Activated CD8-positive, alpha-beta memory T cell treated with anti-CD3 and anti-CD28 coated beads for 24 hours (primary cell): ENCODE measurements around the gene FADD.

Source experiments
- DNase-seq: peaks from one replicate; pipeline ENCODE4 v3.0.0-alpha.2; 2020

Gene FADD

DNA sequence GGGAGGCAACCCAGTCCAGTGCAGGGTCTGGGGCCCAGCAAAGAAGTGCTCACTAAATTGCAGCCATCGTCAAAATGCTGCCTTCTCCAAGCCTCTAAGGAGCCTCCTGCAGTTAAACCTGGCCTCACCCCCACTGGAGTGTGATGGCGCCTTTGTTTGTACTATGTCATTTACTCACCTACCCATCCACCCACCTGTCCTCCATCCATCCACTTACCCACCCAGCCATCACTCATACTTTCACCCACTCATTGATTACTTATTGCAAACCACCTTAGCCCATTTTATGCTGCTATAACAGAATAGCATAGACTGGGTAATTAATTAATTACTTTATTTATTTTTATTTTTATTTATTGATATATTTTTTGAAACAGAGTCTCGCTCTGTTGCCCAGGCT, 38.6 kb downstream of the FADD start:
- no peak for DNase-seq

DNA sequence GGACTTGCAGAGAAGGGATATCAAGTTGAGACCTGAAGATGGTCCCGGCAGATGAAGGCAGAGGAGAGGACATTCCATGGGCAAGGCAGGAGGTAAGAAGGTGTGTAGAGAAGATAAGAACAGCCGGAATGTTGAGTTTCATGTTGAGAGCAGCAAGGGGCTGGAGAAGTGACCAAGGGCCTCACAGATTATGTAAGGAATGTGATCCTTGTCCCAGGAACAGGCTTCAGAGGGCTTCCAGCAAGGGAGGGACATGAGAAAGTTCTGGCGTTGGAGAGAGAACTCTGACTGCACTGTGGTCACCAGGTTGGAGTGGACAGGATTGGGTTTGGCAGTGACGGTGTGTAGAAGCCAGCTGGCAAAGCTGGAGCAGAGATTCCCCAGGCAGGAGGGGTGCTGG, 39.8 kb downstream of the FADD start:
- no peak for DNase-seq

DNA sequence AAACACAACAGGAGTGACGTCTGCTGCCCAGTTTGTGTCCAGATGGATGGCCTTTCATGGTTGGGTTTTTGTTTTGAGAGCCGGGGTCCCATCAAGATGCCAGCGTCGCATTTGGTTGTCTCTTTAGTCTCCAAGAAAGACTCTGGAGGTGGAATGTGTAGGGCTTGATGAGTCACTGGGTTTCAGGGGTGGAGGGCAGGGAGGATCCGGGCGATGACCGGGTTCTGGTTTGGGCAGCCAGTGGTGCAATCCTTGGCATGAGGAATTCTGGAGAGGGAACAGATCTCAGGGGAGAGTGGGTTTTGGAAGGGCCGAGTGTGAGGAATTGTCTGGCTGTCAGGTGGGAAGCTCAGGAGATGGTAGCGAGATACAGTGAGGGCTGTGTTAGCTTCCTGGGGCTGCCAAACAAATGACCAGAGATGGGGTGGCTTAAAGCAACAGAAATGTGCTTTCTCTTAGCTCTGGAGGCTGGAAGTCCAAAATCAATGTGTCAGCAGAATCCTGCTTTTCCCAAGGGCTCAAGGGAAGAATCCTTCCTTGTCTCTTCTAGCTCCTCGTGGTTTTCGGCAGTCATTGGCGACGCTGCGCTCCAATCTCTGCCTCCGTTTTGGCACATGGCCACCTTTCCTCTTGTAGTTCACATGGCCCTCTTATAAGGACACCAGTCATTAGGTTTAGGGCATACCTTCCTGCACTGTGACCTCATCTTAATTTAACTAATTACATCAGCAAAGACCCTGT, 41.0 kb downstream of the FADD start:
- DNase-seq = no peak

DNA sequence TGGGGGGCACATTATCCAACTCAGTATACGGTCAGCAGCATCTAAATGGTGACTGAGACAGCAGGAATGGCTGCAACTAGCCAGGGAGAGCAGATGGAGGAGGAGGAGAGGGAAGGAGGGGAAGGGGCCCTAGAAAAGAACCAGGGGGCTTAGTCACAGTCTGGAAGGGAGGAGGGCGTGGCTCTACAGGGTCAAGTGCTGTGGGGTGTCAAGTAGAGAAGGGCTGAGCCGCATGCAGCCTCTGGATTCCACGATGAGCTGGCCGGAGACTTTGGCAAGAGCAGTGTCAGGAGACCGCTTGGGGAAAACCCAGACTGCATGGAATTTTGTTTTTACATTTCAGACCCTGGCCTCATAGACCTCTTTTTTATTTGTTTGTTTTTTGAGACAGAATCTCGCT, 41.6 kb downstream of the FADD start:
- no peak for DNase-seq

DNA sequence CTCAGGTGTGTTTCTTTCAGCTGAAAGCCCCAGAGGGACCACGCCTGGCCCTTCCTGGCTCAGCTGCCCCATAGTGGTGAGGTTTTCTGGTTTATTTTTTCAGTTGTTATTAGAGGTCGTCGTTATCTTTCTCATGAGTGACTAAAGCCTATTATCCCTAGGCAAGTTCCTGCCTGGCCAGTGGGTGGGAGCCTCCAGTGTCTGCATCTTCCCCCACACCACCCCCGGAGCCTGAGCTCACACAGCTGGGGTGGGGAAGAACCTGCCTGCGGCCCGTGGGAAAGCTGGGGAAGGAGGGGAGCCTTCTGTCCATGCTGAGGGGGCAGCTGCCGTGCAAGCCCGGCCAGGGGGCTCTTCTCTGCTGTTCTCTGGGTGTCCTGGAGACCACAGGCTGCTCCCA, 43.1 kb downstream of the FADD start:
- DNase-seq = no peak

DNA sequence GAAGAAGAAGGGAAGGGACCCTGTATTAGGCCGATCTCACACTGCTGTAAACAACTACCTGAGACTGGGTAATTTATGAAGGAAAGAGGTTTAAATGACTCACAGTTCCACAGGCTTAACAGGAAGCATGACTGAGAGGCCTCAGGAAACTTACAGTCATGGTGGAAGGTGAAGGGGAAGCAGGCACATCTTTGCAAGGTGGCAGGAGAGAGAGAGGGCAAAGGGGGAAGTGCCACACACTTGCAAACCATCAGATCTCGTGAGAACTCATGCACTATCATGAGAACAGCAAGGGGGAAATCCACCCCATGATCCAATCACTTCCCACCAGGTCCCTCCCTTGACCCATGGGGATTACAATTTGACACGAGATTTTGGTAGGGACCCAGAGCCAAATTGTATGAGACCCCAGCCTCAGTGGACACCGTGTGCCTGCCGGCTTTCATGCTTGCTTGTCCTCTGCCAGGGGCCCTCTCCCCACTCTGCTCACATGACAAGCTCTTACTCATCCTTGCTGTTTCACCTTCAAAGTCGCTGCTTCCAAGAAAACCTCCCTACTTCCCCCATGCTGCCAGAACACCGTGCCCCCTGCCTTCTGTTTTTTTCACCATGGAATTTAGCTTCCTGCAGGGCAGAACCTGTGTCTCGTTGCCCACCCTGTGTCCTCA, 44.1 kb downstream of the FADD start:
- DNase-seq = no peak

DNA sequence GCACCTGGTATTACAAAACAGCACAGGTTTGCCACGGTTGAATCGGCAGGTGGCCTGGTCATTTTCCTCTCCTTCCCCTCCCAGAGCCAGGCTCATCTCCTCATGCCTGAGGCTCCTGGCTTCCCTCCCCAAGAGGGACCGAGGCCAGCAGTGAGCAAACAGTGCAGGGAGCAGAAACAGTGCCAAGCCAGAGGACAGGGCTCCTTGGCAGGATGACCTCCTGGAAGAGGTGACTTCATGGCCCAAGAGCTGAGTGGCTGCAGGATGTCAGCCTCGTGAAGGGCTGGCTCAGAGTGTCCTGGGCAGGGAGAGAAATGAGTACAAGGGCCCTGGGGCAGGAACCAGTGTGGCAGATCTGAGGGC, 44.6 kb downstream of the FADD start:
- no peak for DNase-seq

DNA sequence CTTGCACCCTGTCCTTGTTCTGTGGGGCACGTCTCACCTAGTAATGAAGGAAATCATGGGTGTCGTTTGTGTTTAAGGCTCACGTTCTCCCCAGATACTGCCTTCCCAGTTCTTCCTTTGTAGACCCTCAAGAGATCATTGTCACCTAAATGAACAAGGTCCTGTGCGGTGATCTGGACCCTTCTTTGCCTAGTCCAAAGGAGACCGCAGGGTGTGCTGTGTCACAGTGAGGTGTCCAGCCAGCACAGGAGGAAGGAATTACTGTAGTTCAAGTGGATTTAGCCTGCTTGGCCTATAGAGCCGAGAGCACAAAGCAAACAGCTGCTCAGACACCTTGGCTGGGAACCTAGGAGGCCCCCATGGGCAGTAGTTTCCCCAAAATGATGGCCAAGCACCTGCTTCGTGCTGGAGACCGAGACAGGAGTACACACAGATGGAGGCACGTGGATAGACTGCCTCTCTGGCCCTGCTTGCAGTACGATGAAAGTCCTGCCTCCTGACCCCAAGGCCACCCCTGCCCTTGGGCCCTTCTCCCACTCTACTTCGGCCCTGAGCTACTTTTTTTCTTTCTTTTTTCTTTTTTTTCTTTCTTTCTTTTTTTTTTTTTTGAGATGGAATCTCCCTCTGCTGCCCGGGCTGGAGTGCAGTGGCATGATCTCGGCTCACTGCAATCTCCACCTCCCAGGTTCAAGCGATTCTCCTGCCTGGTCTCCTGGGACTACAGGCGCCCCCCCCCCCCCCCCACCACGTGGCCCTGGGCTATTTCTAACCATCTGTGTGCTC, 48.0 kb downstream of the FADD start:
- no peak for DNase-seq

DNA sequence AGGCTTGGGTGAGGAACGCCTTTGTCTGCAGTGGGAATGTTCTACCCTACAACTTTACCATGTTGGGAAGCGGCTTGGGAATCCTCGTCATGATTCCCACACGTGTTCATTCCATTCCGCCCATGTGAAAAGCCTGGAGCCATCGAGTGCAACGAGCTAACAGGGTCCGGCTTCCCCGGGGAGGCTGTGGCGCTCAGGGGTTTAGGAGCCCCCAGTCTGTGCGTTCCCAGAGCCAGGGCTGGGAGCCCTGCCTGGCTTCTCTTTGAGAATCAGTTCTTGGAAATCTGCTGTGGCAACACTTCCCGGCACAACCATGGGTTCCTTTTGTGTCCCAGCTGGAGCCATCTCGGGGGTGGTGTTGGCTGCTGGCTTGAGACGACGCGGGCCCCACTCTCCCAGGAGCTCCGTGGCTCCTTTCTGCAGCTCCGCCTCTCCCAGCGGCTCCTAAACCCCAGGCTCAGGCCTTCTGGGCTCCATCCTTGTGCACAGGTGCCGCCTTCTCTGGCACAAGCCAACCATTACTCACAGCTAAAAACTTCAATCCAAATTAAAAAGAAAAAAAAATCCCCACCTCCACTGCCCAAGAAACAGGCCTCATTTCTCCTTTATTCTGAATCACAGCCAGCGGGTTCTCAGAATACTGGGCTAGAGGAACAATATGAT, 48.7 kb downstream of the FADD start:
- no peak for DNase-seq

DNA sequence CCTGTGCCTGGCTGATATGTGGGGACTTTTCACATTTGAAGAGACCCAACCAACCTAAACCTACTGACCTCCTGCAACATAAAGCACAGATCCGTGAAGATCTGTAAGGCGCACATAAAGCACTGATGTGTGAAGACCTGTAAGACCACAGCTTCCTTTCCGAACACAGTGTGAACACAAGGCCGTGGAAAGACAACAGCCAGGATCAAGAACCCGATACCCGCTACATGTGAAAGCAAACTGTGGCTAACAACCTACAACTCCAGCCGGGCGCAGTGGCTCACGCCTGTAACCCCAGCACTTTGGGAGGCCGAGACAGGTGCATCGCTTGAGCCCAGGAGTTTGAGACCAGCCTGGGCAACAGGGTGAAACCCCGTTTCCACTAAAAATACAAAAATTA, 49.7 kb downstream of the FADD start:
- DNase-seq = no peak

DNA sequence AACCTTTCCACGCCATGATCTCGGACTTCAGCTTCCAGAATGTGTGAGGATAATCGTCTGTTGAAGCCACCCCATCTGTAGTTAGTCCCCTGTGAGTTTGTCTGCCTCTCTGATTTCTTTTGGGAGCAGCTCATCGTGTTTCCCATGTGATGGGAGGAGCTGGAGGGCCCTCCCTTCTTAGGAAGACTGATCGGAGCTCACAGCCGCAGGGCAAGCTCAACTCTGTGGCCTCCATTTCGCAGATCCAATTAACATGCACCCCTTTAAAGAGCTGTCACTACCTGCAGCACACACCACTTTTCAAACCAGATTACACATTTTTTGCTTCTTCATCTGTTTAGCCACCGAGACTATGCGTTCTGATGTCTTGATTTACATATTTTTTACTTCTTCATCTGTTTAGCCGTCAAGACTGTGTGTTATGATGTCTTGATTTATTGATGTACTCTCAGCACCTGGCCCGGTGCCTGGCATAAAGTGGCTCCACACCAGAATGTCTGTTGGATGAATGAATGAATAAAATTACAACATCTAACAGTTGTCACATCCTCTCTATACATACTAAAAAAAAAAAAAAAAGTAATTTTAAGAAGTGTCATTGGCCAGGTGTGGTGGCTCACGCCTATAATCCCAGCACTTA, 52.5 kb downstream of the FADD start:
- DNase-seq = no peak
